IPS-18c (cell line): Measurements from ENCODE around the gene HLA-DPB1.

Source experiments
- H3K4me3 ChIP-seq: 2 replicates; pipeline ENCODE4 v1.7.0; 2013; ENCODE audit warnings: low read depth, mild to moderate bottlenecking, low read length, moderate library complexity; ENCODE audit not compliant: insufficient read depth
- H3K9me3 ChIP-seq: one replicate; pipeline ENCODE4 v1.6.1; 2013; ENCODE audit warnings: mild to moderate bottlenecking, low read length, moderate library complexity; ENCODE audit not compliant: control insufficient read depth, insufficient read depth

HLA-DPB1 gene

GRCh38 chr6:33116417-33116816 lies 40.6 kb downstream of the HLA-DPB1 start:
- peak overlapping the region; percentile 80; the same call in 1 of the 2 replicates for H3K4me3 ChIP-seq
- no peaks in the 10 kb centered on the region for H3K9me3 ChIP-seq

- H3K4me3 ChIP-seq: peak overlapping the region; percentile 80
These were observed 41.3 kb downstream of the HLA-DPB1 start for GRCh38 chr6:33116841-33117711.

GRCh38 chr6:33117811-33118277 lies 42.1 kb downstream of the HLA-DPB1 start:
- peak overlapping the region; percentile 80 for H3K4me3 ChIP-seq
- H3K9me3 ChIP-seq: no peaks in the 10 kb centered on the region

More at GRCh38 chr6:33116841-33117711, 41.3 kb downstream of the HLA-DPB1 start:
- no peaks in the 10 kb centered on the region for H3K9me3 ChIP-seq

GRCh38 chr6:33118525-33119123 lies 42.8 kb downstream of the HLA-DPB1 start:
- Histone ChIP-seq H3K9me3 (peaks cover 5% of the 10 kb centered on the region), H3K4me3 (peak overlapping the region; percentile 39; the same call in 1 of the 2 replicates)

GRCh38 chr6:33120001-33120400 lies 44.2 kb downstream of the HLA-DPB1 start:
- no peak overlapping the region for H3K4me3 ChIP-seq
- peaks cover 5% of the 10 kb centered on the region for H3K9me3 ChIP-seq

GRCh38 chr6:33123181-33123580 lies 47.4 kb downstream of the HLA-DPB1 start:
- Histone ChIP-seq H3K4me3 (peak overlapping the region; percentile 22; the same call in 1 of the 2 replicates), H3K9me3 (peaks cover 5% of the 10 kb centered on the region)

- H3K9me3 ChIP-seq: peaks cover 5% of the 10 kb centered on the region
- H3K4me3 ChIP-seq: 0 out of 2 replicates have a peak overlapping the region, but pooled peaks have one; percentile 28
These were observed 48.1 kb downstream of the HLA-DPB1 start for GRCh38 chr6:33123732-33124524.

GRCh38 chr6:33124525-33124901 lies 48.7 kb downstream of the HLA-DPB1 start:
- Histone ChIP-seq H3K4me3 (no peak overlapping the region), H3K9me3 (peaks cover 5% of the 10 kb centered on the region)

- Histone ChIP-seq H3K9me3 (peaks cover 5% of the 10 kb centered on the region), H3K4me3 (no peak overlapping the region; the same call in 1 of the 2 replicates)
These were observed 49.2 kb downstream of the HLA-DPB1 start for GRCh38 chr6:33124947-33125346.

GRCh38 chr6:33126101-33126714 lies 50.4 kb downstream of the HLA-DPB1 start:
- peaks cover 5% of the 10 kb centered on the region for H3K9me3 ChIP-seq
- no peak overlapping the region for H3K4me3 ChIP-seq

GRCh38 chr6:33128318-33128717 lies 52.5 kb downstream of the HLA-DPB1 start:
- Histone ChIP-seq H3K4me3 (no peak overlapping the region), H3K9me3 (peaks cover under 1% of the 10 kb centered on the region)

GRCh38 chr6:33132081-33132524 lies 56.3 kb downstream of the HLA-DPB1 start:
- no peak overlapping the region for H3K4me3 ChIP-seq
- H3K9me3 ChIP-seq: no peaks in the 10 kb centered on the region

- Histone ChIP-seq H3K4me3 (no peak overlapping the region), H3K9me3 (no peaks in the 10 kb centered on the region)
These were observed 60.6 kb downstream of the HLA-DPB1 start for GRCh38 chr6:33136310-33136900.
